Measurements from ENCODE around the gene NIPAL3.

DNA sequence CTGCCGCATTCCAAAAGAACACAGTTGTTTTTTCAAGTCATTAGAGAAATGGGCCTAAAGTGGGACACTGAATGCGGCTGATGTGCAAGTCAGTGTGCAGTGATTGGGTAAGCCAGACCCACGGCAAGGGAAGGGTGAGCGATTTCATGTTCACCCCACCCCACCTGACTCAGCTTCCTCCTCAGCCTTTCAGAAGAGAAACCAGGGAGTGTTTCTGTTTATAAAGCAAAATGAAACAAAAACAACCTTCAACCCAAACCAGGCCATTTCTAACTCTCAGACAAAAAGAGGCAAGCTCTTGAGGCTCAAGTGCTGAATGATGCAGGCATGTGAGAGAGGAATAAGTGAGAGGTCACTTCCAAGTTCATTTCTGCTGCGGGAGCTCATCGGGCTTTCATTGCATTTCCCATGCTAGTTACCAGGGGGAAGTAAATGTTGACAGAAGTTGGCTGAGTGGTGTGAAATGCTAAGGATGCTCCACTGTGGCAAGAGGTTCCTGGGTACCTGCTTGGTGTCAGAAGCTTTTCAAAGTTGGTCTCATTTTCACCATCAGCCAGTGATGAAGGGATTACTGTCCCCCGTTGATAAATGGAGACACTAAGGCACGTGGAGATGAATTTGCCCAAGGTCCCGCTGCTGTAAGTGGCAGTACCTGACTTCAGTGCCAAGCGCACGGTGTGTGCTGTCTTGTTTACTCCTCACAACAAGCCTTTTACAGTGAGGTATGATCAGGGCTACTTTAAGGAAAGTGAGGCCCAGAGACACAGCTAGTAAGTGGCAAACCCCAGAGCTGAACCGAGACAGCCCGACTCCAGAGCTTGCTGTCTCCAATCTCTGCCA lies 31.1 kb upstream of the NIPAL3 start:
- TF ChIP-seq, protein P1, sequence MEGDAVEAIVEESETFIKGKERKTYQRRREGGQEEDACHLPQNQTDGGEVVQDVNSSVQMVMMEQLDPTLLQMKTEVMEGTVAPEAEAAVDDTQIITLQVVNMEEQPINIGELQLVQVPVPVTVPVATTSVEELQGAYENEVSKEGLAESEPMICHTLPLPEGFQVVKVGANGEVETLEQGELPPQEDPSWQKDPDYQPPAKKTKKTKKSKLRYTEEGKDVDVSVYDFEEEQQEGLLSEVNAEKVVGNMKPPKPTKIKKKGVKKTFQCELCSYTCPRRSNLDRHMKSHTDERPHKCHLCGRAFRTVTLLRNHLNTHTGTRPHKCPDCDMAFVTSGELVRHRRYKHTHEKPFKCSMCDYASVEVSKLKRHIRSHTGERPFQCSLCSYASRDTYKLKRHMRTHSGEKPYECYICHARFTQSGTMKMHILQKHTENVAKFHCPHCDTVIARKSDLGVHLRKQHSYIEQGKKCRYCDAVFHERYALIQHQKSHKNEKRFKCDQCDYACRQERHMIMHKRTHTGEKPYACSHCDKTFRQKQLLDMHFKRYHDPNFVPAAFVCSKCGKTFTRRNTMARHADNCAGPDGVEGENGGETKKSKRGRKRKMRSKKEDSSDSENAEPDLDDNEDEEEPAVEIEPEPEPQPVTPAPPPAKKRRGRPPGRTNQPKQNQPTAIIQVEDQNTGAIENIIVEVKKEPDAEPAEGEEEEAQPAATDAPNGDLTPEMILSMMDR (IDR thresholded peaks at IDR 0.05; ENCODE audit: insufficient read depth, low read length, poor library complexity, severe bottlenecking) = no peak
- no peak for TF ChIP-seq EZH2phosphoT487 (conservative IDR thresholded peaks at IDR 0.05; ENCODE audit: low read length)

All from SU-DHL-6 (cell line).